GM19023 (cell line): ENCODE measurements around the gene RNASEL.

Experiments
- ATAC-seq: cut with Tn5 transposase; IDR thresholded peaks from one replicate; pipeline ENCODE4 v1.9.1; 2021; ENCODE audit warnings: mild to moderate bottlenecking, moderate library complexity; ENCODE audit not compliant: unreplicated experiment

Gene RNASEL

GRCh38 chr1:182600745-182601415 lies 11.8 kb upstream of the RNASEL start:
- no peak for ATAC-seq

- ATAC-seq, result no peak
These were observed 11.1 kb upstream of the RNASEL start for GRCh38 chr1:182600036-182600713.

DNA sequence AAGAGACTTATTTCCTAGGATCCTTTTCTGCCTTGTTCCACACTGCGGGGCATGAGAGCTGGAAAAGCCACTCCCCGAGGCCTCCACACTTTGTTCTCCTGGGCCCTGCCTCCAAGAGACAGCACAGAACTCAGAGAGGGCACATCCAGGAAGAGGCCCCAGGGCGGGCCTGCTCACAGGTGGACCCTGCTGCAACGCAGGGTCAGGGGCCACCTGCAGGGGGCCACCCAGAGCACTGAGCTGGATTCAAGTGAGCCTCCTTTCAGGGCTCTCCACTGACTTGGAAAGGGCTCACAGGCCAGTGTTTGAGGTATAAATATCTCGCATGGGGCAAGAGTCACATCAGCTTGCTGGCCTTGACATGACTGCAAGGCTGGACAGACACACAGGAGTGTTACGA lies 10.3 kb upstream of the RNASEL start:
- no peak for ATAC-seq

DNA sequence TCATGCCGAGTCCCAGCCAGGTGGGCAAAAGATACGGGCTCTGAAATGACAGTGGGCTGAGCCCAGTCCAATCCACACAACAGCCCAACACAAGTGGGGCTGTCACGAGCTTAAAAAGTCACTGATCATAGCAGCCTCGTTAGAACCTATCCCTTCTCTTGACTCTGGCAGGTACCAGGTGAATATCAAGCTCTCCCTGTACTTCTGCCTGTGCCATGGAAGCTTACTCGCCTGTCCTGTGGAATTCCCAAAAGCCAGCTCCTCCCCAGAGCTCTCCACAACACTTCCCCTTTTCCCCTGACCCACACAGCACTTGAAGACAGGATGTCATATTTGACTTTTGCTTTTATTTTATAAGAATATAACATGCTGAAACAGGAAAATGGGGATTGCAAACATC lies 9.2 kb upstream of the RNASEL start:
- ATAC-seq, result no peak

DNA sequence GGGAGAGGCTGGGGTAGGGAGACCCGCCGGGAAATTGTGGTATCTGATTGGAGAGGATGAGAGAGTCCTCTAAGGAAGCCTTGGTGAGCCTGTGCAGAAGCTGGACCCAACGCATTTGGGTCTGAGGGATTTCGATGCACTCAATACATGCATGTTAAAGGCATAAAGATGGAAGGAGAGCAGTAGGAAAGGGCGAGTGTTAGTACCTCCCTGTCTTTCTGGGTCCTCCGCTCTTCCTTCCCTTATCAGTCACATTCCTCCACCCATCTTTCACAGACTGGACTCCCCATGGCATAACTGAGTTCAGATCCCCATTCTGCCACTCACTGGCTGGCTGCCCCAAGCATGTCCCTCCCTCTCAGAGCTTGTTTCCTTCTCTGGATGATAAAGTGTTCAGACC lies 7.9 kb upstream of the RNASEL start:
- no peak for ATAC-seq

DNA sequence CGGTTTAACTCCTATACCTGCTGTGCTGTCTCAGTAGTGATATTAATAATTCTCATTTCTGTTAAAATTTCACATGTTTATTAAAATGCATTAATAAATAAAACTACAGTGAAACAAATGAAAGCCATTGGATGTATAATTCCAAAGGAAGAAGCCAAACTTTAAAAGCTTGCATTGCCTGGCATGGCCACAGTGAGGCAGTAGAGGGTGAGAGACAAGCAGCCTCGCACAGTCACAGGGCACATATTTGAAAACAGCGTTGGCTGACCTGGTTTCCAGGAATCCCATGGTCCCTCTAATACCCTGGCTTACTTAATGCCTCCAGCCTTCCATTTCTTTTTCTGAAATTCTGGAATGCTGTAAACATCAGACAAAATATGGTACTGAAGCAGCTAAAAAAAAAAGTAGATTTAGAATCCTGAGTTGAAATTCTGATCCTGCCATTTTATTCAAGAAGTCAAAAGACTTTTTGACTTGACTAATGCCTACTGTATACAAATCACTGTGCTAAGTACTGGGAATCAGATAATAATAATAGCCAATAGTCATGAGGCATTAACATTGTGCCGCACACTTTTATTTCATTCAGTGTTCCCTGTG lies 6.7 kb upstream of the RNASEL start:
- ATAC-seq, result no peak

GRCh38 chr1:182589931-182590330 lies 875 bp upstream of the RNASEL start:
- no peak for ATAC-seq

GRCh38 chr1:182589520-182589919 lies 464 bp upstream of the RNASEL start:
- ATAC-seq, result no peak

GRCh38 chr1:182587666-182588499 lies 1.2 kb downstream of the RNASEL start:
- ATAC-seq, result no peak

- ATAC-seq, result no peak
These were observed 2.0 kb downstream of the RNASEL start for GRCh38 chr1:182587093-182587492.

GRCh38 chr1:182586380-182586779 lies 2.7 kb downstream of the RNASEL start:
- no peak for ATAC-seq

GRCh38 chr1:182584746-182585145 lies 4.3 kb downstream of the RNASEL start:
- ATAC-seq, result no peak

DNA sequence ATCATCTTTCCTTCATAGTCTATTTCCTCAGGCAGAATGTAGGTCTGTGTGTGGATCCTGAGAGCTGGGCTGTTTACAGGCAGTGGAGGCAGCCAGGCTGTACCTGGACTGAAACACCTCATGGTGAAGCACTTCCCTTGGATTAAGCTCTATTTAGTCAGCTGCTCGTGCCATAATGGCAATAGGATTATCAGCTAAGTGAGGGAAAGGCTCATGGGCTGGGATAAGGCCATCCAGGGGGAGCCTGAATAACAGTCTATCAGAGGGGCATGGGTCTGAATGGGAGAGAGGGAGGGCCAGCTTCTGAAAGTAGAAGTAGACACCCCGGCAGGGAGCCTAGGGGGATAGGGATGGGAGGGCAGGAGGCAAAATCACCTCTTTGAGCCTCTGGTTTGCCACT lies 8.3 kb downstream of the RNASEL start:
- ATAC-seq, result no peak

GRCh38 chr1:182575540-182576149 lies 13.4 kb downstream of the RNASEL start:
- ATAC-seq, result no peak

DNA sequence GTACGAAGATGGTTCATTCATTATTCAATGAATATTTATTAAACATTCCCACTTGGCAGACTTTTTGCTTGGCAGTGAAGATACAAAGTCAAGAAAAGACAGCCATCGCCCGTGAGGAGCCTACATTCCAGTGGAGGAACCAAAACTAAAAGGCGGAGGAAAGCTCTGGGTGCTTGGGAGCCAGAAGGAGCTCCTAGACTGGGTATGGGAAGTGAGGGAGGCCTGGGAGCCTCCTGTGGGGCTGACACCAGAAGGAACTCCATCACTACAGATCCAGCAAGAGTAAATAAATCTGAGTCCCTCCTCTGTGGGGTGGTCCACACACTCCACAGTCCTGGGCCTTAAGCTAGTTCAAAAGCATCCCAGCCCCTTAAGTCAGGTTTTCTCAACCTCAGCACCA lies 14.9 kb downstream of the RNASEL start:
- ATAC-seq, result no peak

- ATAC-seq, result no peak
These were observed 18.5 kb downstream of the RNASEL start for GRCh38 chr1:182570611-182570970.

DNA sequence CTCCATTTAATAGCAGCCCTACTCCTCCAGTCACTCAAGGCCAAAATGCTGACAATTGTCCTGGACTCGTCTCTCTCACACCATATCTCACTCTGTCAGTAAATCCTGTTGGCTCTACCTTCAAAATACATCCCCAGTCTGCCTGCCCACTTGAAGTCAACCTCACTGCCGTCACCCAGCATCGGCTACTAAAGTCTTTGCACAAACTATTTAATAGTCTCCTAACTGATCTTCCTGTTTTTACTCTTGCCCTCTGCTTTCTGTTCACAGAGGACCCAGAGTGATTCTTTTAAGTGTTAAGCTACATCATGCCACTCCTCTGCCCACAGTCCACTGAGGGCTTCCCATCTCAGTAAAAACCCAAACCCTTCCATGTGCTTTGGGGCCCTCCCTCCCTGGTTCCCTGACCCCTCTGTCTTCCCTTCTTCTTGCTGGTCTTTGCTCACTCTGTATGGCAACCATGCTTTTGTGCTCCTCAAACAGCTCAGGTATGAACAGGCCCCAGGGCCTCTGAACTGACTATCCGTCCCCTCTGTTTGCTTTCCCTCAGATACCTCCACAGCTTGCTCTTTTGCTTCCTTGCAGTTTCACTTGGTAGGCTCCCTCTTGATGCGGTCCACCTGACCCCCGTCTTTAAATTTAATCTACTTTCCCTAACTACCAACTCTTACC lies 19.0 kb downstream of the RNASEL start:
- ATAC-seq, result no peak

DNA sequence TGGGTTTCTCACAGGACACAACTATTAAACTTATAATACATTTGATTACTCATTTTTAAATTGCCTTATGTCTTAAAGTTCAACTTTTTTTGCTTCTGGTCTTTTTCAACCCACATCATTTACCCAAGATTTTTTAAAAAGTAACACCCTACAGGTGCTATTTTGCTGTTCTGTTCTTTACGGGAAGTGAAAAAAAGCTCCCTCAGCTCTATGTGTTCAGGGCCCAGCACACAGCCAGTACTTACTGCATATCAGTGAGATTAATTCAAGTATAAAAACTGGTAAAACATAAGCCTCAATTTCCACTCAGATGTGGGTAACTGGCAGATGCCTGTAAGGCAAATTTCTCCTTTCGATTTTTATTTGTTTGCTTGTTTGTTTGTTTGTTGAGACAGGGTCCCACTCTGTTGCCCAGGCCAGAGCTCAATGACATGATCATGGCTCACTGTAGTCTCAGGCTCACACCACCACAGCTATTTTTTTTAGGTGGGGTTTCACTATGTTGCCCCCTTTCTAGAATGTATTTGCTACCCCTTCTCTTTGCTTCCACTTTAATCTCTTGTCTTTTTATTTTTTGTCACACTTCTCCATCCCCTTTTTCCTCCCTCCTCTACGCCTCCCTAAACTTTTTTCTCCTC lies 20.3 kb downstream of the RNASEL start:
- ATAC-seq, result no peak

- no peak for ATAC-seq
These were observed 21.4 kb downstream of the RNASEL start for GRCh38 chr1:182567629-182568028.

DNA sequence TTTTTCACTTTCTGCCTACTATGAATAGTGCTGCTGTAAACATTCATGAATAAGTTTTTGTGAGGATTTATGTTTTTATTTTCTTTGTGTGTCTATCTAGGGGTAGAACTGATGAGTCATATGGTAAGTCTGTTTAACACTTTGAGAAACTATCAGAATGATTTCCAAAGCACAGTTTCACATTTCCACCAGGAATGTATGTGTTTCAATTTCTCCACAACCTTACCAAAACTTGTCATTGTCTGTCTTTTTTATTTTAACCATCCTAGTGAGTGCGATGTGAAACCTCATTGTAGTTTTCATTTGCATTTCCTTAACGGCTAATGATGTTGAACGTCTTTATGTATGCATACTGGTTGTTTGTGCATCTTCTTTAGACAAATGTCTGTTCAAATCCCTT lies 23.5 kb downstream of the RNASEL start:
- no peak for ATAC-seq
